ENCODE measurements around the gene DNHD1. TPM values are rescaled to one million over a fixed set of nuclear protein-coding genes. Genes with fewer than 3 reads are reported as not detected.

DNHD1 gene
- total and polyA plus RNA-seq, 2 of the 13 experiments (the other 11 are each of a cell fraction or from before 2014, with no cell fraction given), result 2.7 to 9.3 TPM

DNA sequence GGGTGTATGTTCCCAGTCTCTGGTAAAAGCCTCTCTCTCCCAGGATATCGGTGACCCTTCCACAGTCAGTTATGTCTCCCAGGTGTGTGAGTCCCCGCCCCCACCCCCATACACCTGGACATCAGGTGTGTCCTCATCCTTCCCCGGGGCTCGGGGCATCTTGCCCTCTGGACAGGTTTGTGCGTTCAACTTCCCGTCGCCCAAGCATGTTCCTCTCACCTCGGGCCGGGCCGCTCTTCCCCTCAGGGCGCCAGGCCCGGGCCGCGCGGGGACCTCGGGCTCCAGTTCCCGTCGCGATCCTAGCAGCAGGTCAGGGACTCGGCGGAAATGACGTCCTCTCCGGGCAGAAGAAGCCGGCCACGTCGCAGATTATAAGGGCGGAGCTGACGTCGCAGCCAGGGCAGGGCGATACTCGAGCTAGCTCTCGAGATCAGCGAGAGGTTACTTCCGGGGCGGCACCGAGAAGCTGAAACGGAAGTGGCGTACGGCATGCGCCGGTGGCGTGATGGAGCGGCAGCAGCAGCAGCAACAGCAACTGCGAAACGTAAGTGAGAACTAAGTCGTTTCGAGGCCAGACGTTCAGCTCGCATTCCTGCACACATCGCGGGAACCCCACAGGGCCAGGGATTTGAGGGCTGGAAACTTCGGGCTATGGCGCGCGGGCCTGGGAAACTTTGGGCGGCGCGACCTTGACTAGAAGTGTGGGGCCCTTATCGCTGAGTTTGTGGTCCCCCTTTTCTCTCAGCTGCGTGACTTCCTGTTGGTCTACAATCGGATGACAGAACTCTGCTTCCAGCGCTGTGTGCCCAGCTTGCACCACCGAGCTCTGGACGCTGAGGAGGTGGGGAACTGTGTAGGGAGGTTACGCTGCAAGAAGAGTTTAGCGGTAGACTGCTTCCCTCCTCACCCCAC is 15.8 kb upstream of the DNHD1 start, which contains the start of the genes ARFIP2 and TIMM10B (continued):
- no peak for TF ChIP-seq PHF5A (CRISPR knock-in tag; IDR thresholded peaks at IDR 0.05; ENCODE audit: low read depth, unreplicated experiment)
- TF ChIP-seq ZNF660 (CRISPR knock-in tag; IDR thresholded peaks at IDR 0.05; ENCODE audit: borderline replicate concordance, low read depth), result no peak
- peak; percentile 38; the same call in 1 of the 2 replicates for TF ChIP-seq MYNN (CRISPR knock-in tag; IDR thresholded peaks at IDR 0.05; ENCODE audit: low read depth)
- TF ChIP-seq ZNF33B (CRISPR knock-in tag; IDR thresholded peaks at IDR 0.05), result 0 out of 2 replicates have a peak, but pooled peaks have one; percentile 28
- TF ChIP-seq IRX3 (CRISPR knock-in tag; IDR thresholded peaks at IDR 0.05; ENCODE audit: borderline replicate concordance, low read depth), result no peak
- 0 out of 2 replicates have a peak, but pooled peaks have one; percentile 32 for TF ChIP-seq ZNF34 (CRISPR knock-in tag; IDR thresholded peaks at IDR 0.05; ENCODE audit: borderline replicate concordance)
- TF ChIP-seq ZNF543 (CRISPR knock-in tag; IDR thresholded peaks at IDR 0.05), result no peak
- peak; percentile 81; the same call in 1 of the 3 replicates for TF ChIP-seq MXI1 (IDR thresholded peaks at IDR 0.05; ENCODE audit: borderline replicate concordance, low read depth, low read length)
- TF ChIP-seq, protein P1, sequence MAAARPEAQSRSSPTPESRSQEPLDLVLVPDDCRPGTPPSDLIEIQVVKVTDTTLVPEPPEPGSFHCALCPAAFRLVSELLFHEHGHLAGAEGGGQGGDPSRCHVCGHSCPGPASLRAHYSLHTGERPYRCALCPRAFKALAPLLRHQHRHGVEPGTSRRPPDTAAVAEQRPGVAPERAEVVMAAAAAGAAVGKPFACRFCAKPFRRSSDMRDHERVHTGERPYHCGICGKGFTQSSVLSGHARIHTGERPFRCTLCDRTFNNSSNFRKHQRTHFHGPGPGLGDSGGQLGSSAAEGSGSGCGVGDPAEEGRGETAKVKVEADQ (CRISPR knock-in tag; IDR thresholded peaks at IDR 0.05; ENCODE audit: borderline replicate concordance), result peak; percentile 83; the same call in 1 of the 2 replicates
- TF ChIP-seq, protein P2, sequence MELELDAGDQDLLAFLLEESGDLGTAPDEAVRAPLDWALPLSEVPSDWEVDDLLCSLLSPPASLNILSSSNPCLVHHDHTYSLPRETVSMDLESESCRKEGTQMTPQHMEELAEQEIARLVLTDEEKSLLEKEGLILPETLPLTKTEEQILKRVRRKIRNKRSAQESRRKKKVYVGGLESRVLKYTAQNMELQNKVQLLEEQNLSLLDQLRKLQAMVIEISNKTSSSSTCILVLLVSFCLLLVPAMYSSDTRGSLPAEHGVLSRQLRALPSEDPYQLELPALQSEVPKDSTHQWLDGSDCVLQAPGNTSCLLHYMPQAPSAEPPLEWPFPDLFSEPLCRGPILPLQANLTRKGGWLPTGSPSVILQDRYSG (CRISPR knock-in tag; IDR thresholded peaks at IDR 0.05), result no peak
- TF ChIP-seq ZMAT3 (CRISPR knock-in tag; conservative IDR thresholded peaks at IDR 0.05), result peak; percentile 90
- no peak; the same call in 1 of the 2 replicates for TF ChIP-seq BORCS8-MEF2B (CRISPR knock-in tag; IDR thresholded peaks at IDR 0.05)
- peak; percentile 69 for TF ChIP-seq MED8 (CRISPR knock-in tag; IDR thresholded peaks at IDR 0.05; ENCODE audit: insufficient replicate concordance)
- no peak for TF ChIP-seq PLRG1 (conservative IDR thresholded peaks at IDR 0.05)
- no peak for TF ChIP-seq ZNF496 (CRISPR knock-in tag; IDR thresholded peaks at IDR 0.05; ENCODE audit: insufficient replicate concordance)
- TF ChIP-seq, protein P3, sequence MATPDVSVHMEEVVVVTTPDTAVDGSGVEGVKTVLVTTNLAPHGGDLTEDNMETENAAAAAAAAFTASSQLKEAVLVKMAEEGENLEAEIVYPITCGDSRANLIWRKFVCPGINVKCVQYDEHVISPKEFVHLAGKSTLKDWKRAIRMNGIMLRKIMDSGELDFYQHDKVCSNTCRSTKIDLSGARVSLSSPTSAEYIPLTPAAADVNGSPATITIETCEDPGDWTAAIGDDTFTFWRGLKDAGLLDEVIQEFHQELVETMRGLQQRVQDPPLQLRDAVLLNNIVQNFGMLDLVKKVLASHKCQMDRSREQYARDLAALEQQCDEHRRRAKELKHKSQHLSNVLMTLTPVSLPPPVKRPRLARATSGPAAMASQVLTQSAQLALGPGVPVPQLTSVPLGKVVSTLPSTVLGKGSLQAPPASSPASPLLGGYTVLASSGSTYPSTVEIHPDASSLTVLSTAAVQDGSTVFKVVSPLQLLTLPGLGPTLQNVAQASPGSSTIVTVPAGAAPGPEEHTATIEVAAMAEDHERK (CRISPR knock-in tag; IDR thresholded peaks at IDR 0.05; ENCODE audit: low read depth), result peak; percentile 34; the same call in 1 of the 2 replicates
- no peak for TF ChIP-seq SRSF4 (IDR thresholded peaks at IDR 0.05; ENCODE audit: low read depth, low read length, poor library complexity, severe bottlenecking)
- TF ChIP-seq, protein P4, sequence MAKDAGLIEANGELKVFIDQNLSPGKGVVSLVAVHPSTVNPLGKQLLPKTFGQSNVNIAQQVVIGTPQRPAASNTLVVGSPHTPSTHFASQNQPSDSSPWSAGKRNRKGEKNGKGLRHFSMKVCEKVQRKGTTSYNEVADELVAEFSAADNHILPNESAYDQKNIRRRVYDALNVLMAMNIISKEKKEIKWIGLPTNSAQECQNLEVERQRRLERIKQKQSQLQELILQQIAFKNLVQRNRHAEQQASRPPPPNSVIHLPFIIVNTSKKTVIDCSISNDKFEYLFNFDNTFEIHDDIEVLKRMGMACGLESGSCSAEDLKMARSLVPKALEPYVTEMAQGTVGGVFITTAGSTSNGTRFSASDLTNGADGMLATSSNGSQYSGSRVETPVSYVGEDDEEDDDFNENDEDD (CRISPR knock-in tag; IDR thresholded peaks at IDR 0.05; ENCODE audit: borderline replicate concordance), result peak; percentile 68; the same call in 1 of the 2 replicates
- TF ChIP-seq ZNF766 (CRISPR knock-in tag; IDR thresholded peaks at IDR 0.05; ENCODE audit: borderline replicate concordance), result 0 out of 2 replicates have a peak, but pooled peaks have one; percentile 21
- no peak for TF ChIP-seq NR2F1 (CRISPR knock-in tag; IDR thresholded peaks at IDR 0.05)
- no peak for TF ChIP-seq RFX3 (CRISPR knock-in tag; IDR thresholded peaks at IDR 0.05)
- TF ChIP-seq RXRB (CRISPR knock-in tag; IDR thresholded peaks at IDR 0.05; ENCODE audit: borderline replicate concordance), result peak; percentile 53; the same call in 1 of the 2 replicates
- no peak for TF ChIP-seq GLI4 (CRISPR knock-in tag; IDR thresholded peaks at IDR 0.05; ENCODE audit: borderline replicate concordance)
- peak; percentile 88 for TF ChIP-seq KDM2A (CRISPR knock-in tag; IDR thresholded peaks at IDR 0.05; ENCODE audit: borderline replicate concordance, low read depth)

Measured in HepG2 (cell line).